ENCODE results near the gene C1orf35. TPM values are rescaled to one million over a fixed set of nuclear protein-coding genes. Genes with fewer than 3 reads are reported as not detected.

The C1orf35 gene
- total and polyA plus RNA-seq, 4 experiments from 2014 or later: 16.4 to 30.7 (median 24.2) TPM

- H3K36me3 ChIP-seq (ENCODE audit: insufficient read depth, low read length): no peaks in the 10 kb centered on the region
These were observed 28.0 kb downstream of the C1orf35 start for GRCh38 chr1:228074954-228075730.

GRCh38 chr1:228073857-228074545 lies 29.1 kb downstream of the C1orf35 start:
- ChIA-PET POLR2A (ENCODE audit: partially characterized antibody) (interaction anchor here (1.5 kb wide), 1 partner anchor 8 kb away, joined by 8 read pairs; the partner anchor contains the start of gene ARF1), CTCF (ENCODE audit: partially characterized antibody) (no interaction called here)
- no peaks in the 10 kb centered on the region for H3K27me3 ChIP-seq (ENCODE audit: insufficient read depth, low read length)
- no peaks in the 10 kb centered on the region for H3K9me3 ChIP-seq (ENCODE audit: control insufficient read depth in 1 of 2, low read length in 2 of 2)
- H3K9me3 Mint-ChIP-seq: no peaks in the 10 kb centered on the region
- no peaks in the 10 kb centered on the region for H3K27me3 Mint-ChIP-seq
- H3K4me1 ChIP-seq (ENCODE audit: insufficient read depth, low read length): no peaks in the 10 kb centered on the region
- no peak overlapping the region for H3K4me3 ChIP-seq (ENCODE audit: low read length in 2 of 2)
- H3K4me1 Mint-ChIP-seq: peaks cover 0 to 9% (median 3%) of the 10 kb centered on the region in 4 donors
- H3K27ac ChIP-seq (ENCODE audit: low read depth, low read length): no peak overlapping the region
- H3K27ac Mint-ChIP-seq: peak overlapping the region in 3 of 7 donors; percentile 31 to 72 (median 43)
- H3K4me3 Mint-ChIP-seq: peak overlapping the region in 1 of 8 donors; percentile 38
- H3K36me3 Mint-ChIP-seq: no peaks in the 10 kb centered on the region
- intact Hi-C loops (cut with micrococcal nuclease): loop anchor here (2.0 kb wide), 1 partner anchor 15 kb away; no protein-coding TSS in a partner anchor
- H3K36me3 ChIP-seq (ENCODE audit: insufficient read depth, low read length): no peaks in the 10 kb centered on the region
- DNase-seq: no peak

More at GRCh38 chr1:228074954-228075730, 28.0 kb downstream of the C1orf35 start:
- Histone ChIP-seq H3K4me1 (ENCODE audit: insufficient read depth, low read length) (peaks cover 2% of the 10 kb centered on the region), H3K27me3 (ENCODE audit: insufficient read depth, low read length) (no peaks in the 10 kb centered on the region), H3K4me3 (ENCODE audit: low read length in 2 of 2) (no peak overlapping the region), H3K27ac (ENCODE audit: low read depth, low read length) (no peak overlapping the region), H3K9me3 (ENCODE audit: control insufficient read depth in 1 of 2, low read length in 2 of 2) (no peaks in the 10 kb centered on the region)
- Mint-ChIP-seq H3K4me3 (no peak overlapping the region), H3K27ac (peak overlapping the region in 1 of 7 donors; percentile 53), H3K36me3 (peaks cover 0 to 2% of the 10 kb centered on the region in 2 donors), H3K4me1 (peaks cover 5 to 9% (median 6%) of the 10 kb centered on the region in 4 donors), H3K9me3 (no peaks in the 10 kb centered on the region), H3K27me3 (no peaks in the 10 kb centered on the region)
- intact Hi-C loops (cut with micrococcal nuclease): loop anchor here (2.0 kb wide), 1 partner anchor 16 kb away; no protein-coding TSS in a partner anchor
- ChIA-PET POLR2A (ENCODE audit: partially characterized antibody) (no interaction called here), CTCF (ENCODE audit: partially characterized antibody) (no interaction called here)
- no peak for DNase-seq

- ChIA-PET POLR2A (ENCODE audit: partially characterized antibody) (interaction anchor here (1.5 kb wide), 1 partner anchor 9 kb away, joined by 8 read pairs; the partner anchor contains the start of gene ARF1), CTCF (ENCODE audit: partially characterized antibody) (no interaction called here)
- Histone ChIP-seq H3K27me3 (ENCODE audit: insufficient read depth, low read length) (no peaks in the 10 kb centered on the region), H3K9me3 (ENCODE audit: control insufficient read depth in 1 of 2, low read length in 2 of 2) (no peaks in the 10 kb centered on the region), H3K4me3 (ENCODE audit: low read length in 2 of 2) (no peak overlapping the region), H3K27ac (ENCODE audit: low read depth, low read length) (no peak overlapping the region), H3K4me1 (ENCODE audit: insufficient read depth, low read length) (no peaks in the 10 kb centered on the region), H3K36me3 (ENCODE audit: insufficient read depth, low read length) (no peaks in the 10 kb centered on the region)
- no peak overlapping the region for H3K27ac Mint-ChIP-seq
- H3K36me3 Mint-ChIP-seq: no peaks in the 10 kb centered on the region
- H3K4me3 Mint-ChIP-seq: no peak overlapping the region
- DNase-seq: no peak
- no peaks in the 10 kb centered on the region for H3K27me3 Mint-ChIP-seq
- intact Hi-C loops (cut with micrococcal nuclease): no loop called here
- no peaks in the 10 kb centered on the region for H3K9me3 Mint-ChIP-seq
- peaks cover 0 to 9% (median 2%) of the 10 kb centered on the region in 4 donors for H3K4me1 Mint-ChIP-seq
These were observed 29.9 kb downstream of the C1orf35 start for GRCh38 chr1:228073061-228073856.

- Histone ChIP-seq H3K27ac (ENCODE audit: low read depth, low read length) (no peak overlapping the region), H3K36me3 (ENCODE audit: insufficient read depth, low read length) (no peaks in the 10 kb centered on the region), H3K9me3 (ENCODE audit: control insufficient read depth in 1 of 2, low read length in 2 of 2) (no peaks in the 10 kb centered on the region), H3K4me1 (ENCODE audit: insufficient read depth, low read length) (no peaks in the 10 kb centered on the region), H3K27me3 (ENCODE audit: insufficient read depth, low read length) (no peaks in the 10 kb centered on the region), H3K4me3 (ENCODE audit: low read length in 2 of 2) (no peak overlapping the region)
- ChIA-PET CTCF (ENCODE audit: partially characterized antibody) (no interaction called here), POLR2A (ENCODE audit: partially characterized antibody) (interaction anchor here (1.5 kb wide), 1 partner anchor 9 kb away, joined by 8 read pairs; the partner anchor contains the start of gene ARF1)
- no peaks in the 10 kb centered on the region for H3K9me3 Mint-ChIP-seq
- H3K4me3 Mint-ChIP-seq: no peak overlapping the region
- H3K36me3 Mint-ChIP-seq: no peaks in the 10 kb centered on the region
- intact Hi-C loops (cut with micrococcal nuclease): no loop called here
- no peak for DNase-seq
- H3K27ac Mint-ChIP-seq: no peak overlapping the region
- H3K27me3 Mint-ChIP-seq: no peaks in the 10 kb centered on the region
- peaks cover 0 to 9% (median 2%) of the 10 kb centered on the region in 4 donors for H3K4me1 Mint-ChIP-seq
These were observed 30.5 kb downstream of the C1orf35 start for GRCh38 chr1:228072658-228073043.

- H3K36me3 Mint-ChIP-seq: no peaks in the 10 kb centered on the region
- Histone ChIP-seq H3K36me3 (ENCODE audit: insufficient read depth, low read length) (no peaks in the 10 kb centered on the region), H3K4me3 (ENCODE audit: low read length in 2 of 2) (no peak overlapping the region), H3K9me3 (ENCODE audit: control insufficient read depth in 1 of 2, low read length in 2 of 2) (no peaks in the 10 kb centered on the region), H3K4me1 (ENCODE audit: insufficient read depth, low read length) (no peaks in the 10 kb centered on the region), H3K27ac (ENCODE audit: low read depth, low read length) (no peak overlapping the region), H3K27me3 (ENCODE audit: insufficient read depth, low read length) (peaks cover 6% of the 10 kb centered on the region)
- POLR2A ChIA-PET (ENCODE audit: partially characterized antibody): no interaction called here
- CTCF ChIA-PET (ENCODE audit: partially characterized antibody): no interaction called here
- intact Hi-C loops (cut with micrococcal nuclease): no loop called here
- H3K27me3 Mint-ChIP-seq: no peaks in the 10 kb centered on the region
- DNase-seq: no peak
- peak overlapping the region in 1 of 7 donors; percentile 13 for H3K27ac Mint-ChIP-seq
- H3K4me1 Mint-ChIP-seq: peaks cover 0 to 5% (median 2%) of the 10 kb centered on the region in 4 donors
- H3K9me3 Mint-ChIP-seq: no peaks in the 10 kb centered on the region
- H3K4me3 Mint-ChIP-seq: no peak overlapping the region
These were observed 31.1 kb downstream of the C1orf35 start for GRCh38 chr1:228071839-228072657.

- Mint-ChIP-seq H3K9me3 (no peaks in the 10 kb centered on the region), H3K36me3 (no peaks in the 10 kb centered on the region), H3K27me3 (peaks cover 3% of the 10 kb centered on the region in 2 donors), H3K4me1 (peaks cover 0 to 5% (median 2%) of the 10 kb centered on the region in 4 donors), H3K27ac (no peak overlapping the region), H3K4me3 (no peak overlapping the region)
- ChIA-PET POLR2A (ENCODE audit: partially characterized antibody) (no interaction called here), CTCF (ENCODE audit: partially characterized antibody) (no interaction called here)
- H3K27me3 ChIP-seq (ENCODE audit: insufficient read depth, low read length): peaks cover 10% of the 10 kb centered on the region
- H3K9me3 ChIP-seq (ENCODE audit: control insufficient read depth in 1 of 2, low read length in 2 of 2): no peaks in the 10 kb centered on the region
- no peaks in the 10 kb centered on the region for H3K36me3 ChIP-seq (ENCODE audit: insufficient read depth, low read length)
- DNase-seq: no peak
- intact Hi-C loops (cut with micrococcal nuclease): no loop called here
- H3K4me3 ChIP-seq (ENCODE audit: low read length in 2 of 2): no peak overlapping the region
- H3K4me1 ChIP-seq (ENCODE audit: insufficient read depth, low read length): no peaks in the 10 kb centered on the region
- no peak overlapping the region for H3K27ac ChIP-seq (ENCODE audit: low read depth, low read length)
These were observed 32.3 kb downstream of the C1orf35 start for GRCh38 chr1:228070851-228071250.
